Left ventricle myocardium inferior (tissue), 1 donor: ENCODE data around the gene ADAMTS2. TPM values are rescaled to one million over a fixed set of nuclear protein-coding genes. Genes with fewer than 3 reads are reported as not detected.

Source experiments
- DNase-seq: peaks from one replicate; pipeline ENCODE4 v3.0.0-alpha.2; 2020
- H3K27ac ChIP-seq: fragments of 200-600 bp; replicated peaks from 2 replicates; pipeline ENCODE4 v1.8.0; 2021
- H3K27me3 ChIP-seq: fragments of 200-600 bp; 2 replicates; pipeline ENCODE4 v1.8.0; 2021; ENCODE audit warnings: low read depth
- H3K36me3 ChIP-seq: fragments of 200-600 bp; 2 replicates; pipeline ENCODE4 v1.8.0; 2021
- H3K4me1 ChIP-seq: fragments of 200-600 bp; 2 replicates; pipeline ENCODE4 v1.8.0; 2021
- H3K4me3 ChIP-seq: fragments of 200-600 bp; 2 replicates; pipeline ENCODE4 v1.8.0; 2021; ENCODE audit warnings: mild to moderate bottlenecking, moderate library complexity
- H3K9me3 ChIP-seq: fragments of 200-600 bp; replicated peaks from 2 replicates; pipeline ENCODE4 v1.8.0; 2021
- CTCF ChIP-seq: fragments of 200-600 bp; IDR thresholded peaks from 2 replicates; pipeline ENCODE4 v1.8.0; 2021; ENCODE audit warnings: antibody characterized with exemption, mild to moderate bottlenecking, borderline replicate concordance
- intact Hi-C: fragments of 100-400 bp; cut with micrococcal nuclease; formaldehyde crosslinking; loops from one replicate; pipeline ENCODE4 v1.11.0; 2022
- total RNA-seq: library from RNA; stranded (reverse); fragmentation: NEBNext Ultra II Directional; extraction: Animal tissue kit (Norgen Biotek cat#: 25700); gene quantifications from one replicate; pipeline ENCODE4 v1.2.1, GENCODE V29; 2021
- donor health status: DM: no; HTN: yes; CAD: no; lungs with severe emphysema.

Gene ADAMTS2
- total RNA-seq, 1 donor from 2014 or later: 4.6 TPM

- TF ChIP-seq CTCF: no peak
- intact Hi-C loops: no loop called here
- no peaks in the 10 kb centered on the region for H3K36me3 ChIP-seq
- H3K9me3 ChIP-seq: no peaks in the 10 kb centered on the region
- no peak overlapping the region for H3K27ac ChIP-seq
- no peaks in the 10 kb centered on the region for H3K4me1 ChIP-seq
- no peak for DNase-seq
- no peak overlapping the region for H3K4me3 ChIP-seq
- H3K27me3 ChIP-seq: peaks cover 18% of the 10 kb centered on the region
Observed at GRCh38 chr5:179381691-179382090, 36.4 kb upstream of the ADAMTS2 start.

GRCh38 chr5:179380211-179381035, 35.2 kb upstream of the ADAMTS2 start:
- H3K27me3 ChIP-seq: peaks cover 6% of the 10 kb centered on the region
- no peak for TF ChIP-seq CTCF
- no peaks in the 10 kb centered on the region for H3K9me3 ChIP-seq
- H3K36me3 ChIP-seq: no peaks in the 10 kb centered on the region
- DNase-seq: no peak
- H3K27ac ChIP-seq: no peak overlapping the region
- no peak overlapping the region for H3K4me3 ChIP-seq
- intact Hi-C loops: no loop called here
- no peaks in the 10 kb centered on the region for H3K4me1 ChIP-seq

DNA sequence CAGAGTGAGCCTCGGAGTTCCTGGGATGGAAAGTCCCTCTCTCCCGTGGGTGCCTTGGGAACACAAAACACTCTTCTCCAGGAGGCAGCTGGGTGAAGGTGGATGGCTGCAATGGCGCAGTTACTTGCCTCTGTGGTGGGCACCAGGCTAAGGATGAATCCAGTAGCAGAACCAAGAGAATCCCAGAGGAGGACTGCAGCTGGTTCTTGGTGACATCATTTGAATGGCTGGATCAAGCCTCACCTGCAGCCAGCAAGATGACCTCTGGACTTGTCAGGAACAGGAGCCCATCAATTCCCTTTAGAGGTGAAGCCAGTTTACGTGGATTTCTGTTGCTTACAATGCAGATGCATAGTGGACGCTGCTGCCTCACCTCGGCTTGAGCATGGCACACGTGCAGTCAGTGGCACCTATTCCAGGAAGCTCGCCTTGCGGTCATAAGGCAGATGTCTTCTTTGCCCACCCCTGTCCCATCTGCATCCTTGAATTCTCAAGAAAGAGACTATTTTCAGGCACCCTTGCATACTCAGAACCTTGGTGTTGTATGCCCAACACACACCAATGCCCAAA, 34.1 kb upstream of the ADAMTS2 start:
- intact Hi-C loops: no loop called here

DNA sequence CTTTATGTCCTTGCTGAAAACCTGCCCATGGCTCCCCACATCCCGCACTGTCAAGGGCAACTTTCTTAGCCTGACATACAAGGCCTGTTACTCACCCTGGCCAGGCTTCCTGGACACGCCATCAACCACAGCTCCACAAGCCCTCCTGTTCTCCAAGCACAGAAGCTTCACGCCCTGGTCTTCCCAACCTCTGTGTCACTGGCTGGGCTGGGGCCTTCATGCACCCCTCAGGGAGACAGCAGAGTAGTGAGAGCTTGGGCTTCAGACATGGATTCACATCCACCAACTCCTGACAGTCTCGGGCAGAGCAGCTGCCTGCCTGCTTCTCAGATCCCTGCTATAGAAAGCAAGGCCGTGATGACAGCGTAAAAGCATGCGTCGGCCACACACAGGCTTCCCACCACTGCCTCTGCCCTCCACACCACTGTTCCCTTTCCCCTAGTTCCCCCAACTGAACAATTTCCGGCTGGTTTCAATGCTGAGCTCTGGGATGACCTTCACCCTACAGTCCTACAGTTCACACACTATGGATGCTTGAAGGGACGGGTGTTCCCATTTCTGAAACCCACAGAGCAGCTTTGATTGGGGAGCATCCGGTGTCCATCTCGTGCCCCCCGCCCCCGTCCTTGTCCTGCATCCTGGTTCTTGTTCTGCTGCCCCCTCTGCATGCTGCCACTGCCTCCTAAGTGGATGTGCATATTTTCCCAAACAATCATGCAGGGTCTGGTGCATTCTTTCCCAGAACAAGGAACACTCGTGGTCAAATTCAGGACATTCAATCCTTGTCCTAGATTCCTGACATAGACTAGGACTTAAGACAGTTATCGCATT, 33.4 kb upstream of the ADAMTS2 start:
- Histone ChIP-seq H3K4me3 (no peak overlapping the region), H3K9me3 (no peaks in the 10 kb centered on the region), H3K4me1 (no peaks in the 10 kb centered on the region), H3K27me3 (peaks cover 5% of the 10 kb centered on the region), H3K36me3 (no peaks in the 10 kb centered on the region), H3K27ac (no peak overlapping the region)
- no peak for DNase-seq
- TF ChIP-seq CTCF: no peak
- intact Hi-C loops: no loop called here

More for the DNA sequence above, 34.1 kb upstream of the ADAMTS2 start:
- Histone ChIP-seq H3K27me3 (peaks cover under 1% of the 10 kb centered on the region), H3K9me3 (no peaks in the 10 kb centered on the region), H3K36me3 (no peaks in the 10 kb centered on the region), H3K4me3 (no peak overlapping the region), H3K4me1 (no peaks in the 10 kb centered on the region), H3K27ac (no peak overlapping the region)
- no peak for DNase-seq
- no peak for TF ChIP-seq CTCF

DNA sequence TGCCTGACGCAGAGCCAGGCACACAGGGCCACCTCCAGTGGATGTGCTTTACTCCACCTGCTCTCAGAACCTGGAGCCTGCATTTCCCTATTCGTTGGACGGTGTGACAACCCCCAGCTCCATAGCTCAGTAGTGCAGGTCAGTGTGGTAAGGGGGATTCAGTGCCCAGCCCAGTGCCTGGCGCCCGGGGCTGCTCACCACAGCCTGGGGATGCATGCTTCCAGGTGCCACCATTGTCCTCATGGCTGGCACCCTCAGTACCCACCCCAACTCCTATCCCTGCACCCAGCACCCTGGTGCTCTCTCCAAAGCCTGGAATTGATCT, 32.8 kb upstream of the ADAMTS2 start:
- DNase-seq: no peak
- no peak for TF ChIP-seq CTCF
- no peaks in the 10 kb centered on the region for H3K36me3 ChIP-seq
- intact Hi-C loops: no loop called here
- H3K4me1 ChIP-seq: no peaks in the 10 kb centered on the region
- no peak overlapping the region for H3K27ac ChIP-seq
- peaks cover 6% of the 10 kb centered on the region for H3K27me3 ChIP-seq
- no peak overlapping the region for H3K4me3 ChIP-seq
- no peaks in the 10 kb centered on the region for H3K9me3 ChIP-seq
